LHCN-M2 (cell line): ENCODE measurements around the gene LRRC8C. TPM values are rescaled to one million over a fixed set of nuclear protein-coding genes. Genes with fewer than 3 reads are reported as not detected.
"Not testable (repeated sequence)": the region's sequence is repeated elsewhere in the genome, so short reads cannot be mapped to it uniquely, and the experiment has no call there.

Experiments
- DNase-seq: peaks from one replicate; pipeline ENCODE4 v3.0.0-alpha.2; 2012; ENCODE audit warnings: low read depth
- total RNA-seq: library from RNA; depleted of rRNA; stranded (reverse); fragments of >200 nt; gene quantifications from 2 replicates; pipeline ENCODE4 v1.2.3, GENCODE V29; 2014

LRRC8C gene
- total RNA-seq, 1 experiment from 2014 or later = 4.8 TPM

GRCh38 chr1:89703469-89703868, 70.5 kb downstream of the LRRC8C start:
- DNase-seq = no peak

GRCh38 chr1:89704014-89704413, 71.1 kb downstream of the LRRC8C start:
- no peak for DNase-seq

GRCh38 chr1:89704885-89705284, 72.0 kb downstream of the LRRC8C start:
- DNase-seq = not testable (repeated sequence)

DNA sequence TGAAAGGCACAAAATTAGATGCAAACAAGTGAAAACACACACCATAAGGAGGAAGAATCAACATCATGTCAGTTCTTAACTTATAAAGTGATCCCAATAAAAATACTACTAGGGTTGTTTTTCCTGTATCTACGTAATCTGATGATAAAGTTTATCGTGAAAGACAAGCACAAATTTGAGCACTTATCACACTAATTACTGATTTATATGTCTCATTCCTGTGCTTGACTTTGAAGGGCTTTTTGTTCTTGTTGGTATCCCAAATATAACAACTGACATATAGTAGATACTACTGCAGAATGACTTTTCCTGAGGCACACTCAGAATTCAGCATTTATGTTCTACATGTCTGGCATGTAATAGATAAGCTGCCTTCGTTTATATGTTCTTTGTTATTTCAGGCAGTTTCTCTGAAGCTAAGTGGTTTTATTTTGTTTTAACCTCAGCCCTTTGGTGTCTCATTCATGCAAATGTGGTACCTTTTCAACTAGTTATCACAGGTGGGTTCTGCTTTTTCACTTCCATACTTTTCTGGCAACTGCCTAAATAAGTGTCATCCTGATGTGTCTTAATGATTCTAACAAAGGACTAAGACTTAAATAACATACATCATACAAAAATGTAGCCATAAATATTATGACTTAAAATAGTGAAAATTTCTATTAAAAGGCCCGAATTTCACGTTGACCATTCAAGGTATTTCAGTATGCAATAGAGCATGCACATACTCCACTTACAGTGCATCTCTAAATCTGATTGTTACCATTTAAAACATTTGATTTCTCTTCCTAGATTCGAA, 73.2 kb downstream of the LRRC8C start:
- DNase-seq = no peak

DNA sequence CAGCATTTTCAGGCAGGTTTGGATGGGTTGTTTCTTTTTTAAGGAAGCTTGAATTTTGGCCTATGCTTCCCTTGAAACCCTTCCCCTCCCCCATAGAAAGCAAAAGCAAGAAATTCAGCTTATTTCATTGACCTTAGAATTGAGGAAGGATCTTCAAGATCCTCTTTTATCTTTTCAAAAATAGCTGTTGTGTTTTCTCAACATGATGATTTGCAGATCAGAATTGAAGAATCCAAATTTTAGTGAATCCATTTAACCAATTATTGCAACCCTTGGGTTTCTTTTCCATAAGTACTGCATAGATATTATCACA, 73.7 kb downstream of the LRRC8C start:
- no peak for DNase-seq

DNA sequence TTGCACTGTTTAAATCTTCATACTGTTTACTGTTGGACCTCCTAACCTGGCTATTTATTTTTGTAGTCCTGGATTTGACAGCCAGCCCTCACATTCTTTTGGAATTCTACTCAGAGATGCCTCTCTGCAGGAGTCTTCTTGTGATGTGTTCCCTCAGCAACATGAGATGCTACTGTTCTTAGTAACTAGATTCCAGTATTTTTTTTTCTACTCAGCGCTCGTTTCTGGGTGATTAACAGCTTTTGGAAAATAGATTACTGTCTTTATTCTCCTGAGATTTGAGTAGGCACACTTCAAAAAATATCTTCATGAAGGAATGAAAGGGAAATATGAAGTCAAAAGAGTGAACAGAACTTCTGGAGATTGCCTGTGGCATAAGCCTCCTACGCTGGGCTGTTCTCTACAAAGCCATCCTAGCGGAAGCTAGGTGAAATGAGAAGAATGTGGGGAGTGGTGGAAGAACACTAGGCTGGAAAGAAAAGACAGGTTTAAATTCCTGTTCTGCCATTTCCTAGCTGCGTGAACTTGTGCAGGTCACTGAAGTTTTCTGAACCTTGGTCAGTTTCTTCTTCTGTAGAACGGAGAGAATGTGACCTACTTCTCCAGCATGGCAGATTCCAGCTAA, 75.9 kb downstream of the LRRC8C start:
- DNase-seq = no peak

- no peak for DNase-seq
These were observed 77.7 kb downstream of the LRRC8C start for GRCh38 chr1:89710498-89711139.

GRCh38 chr1:89711140-89711778, 78.3 kb downstream of the LRRC8C start:
- no peak for DNase-seq

DNA sequence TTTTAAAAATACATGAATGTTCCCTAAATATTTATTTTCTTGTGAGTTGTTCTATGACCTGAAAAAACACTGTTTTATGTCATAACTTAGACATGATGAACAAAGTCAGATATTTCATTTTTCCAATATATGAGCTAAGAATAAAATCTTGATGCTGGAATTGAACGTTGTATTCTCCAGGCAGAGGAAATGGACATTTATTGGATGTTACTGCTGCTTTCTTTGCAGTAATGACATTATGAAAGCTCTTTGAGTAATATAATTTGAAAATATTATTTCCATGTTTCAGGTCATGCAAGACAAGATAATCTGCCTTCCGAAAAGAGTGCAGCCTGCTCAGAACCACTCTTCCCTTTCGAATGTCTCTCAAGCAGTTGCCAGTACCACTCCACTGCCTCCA, 79.5 kb downstream of the LRRC8C start:
- DNase-seq = no peak

GRCh38 chr1:89715677-89716076, 82.8 kb downstream of the LRRC8C start:
- no peak for DNase-seq

- DNase-seq = no peak
These were observed 86.8 kb downstream of the LRRC8C start for GRCh38 chr1:89719502-89720306.

DNA sequence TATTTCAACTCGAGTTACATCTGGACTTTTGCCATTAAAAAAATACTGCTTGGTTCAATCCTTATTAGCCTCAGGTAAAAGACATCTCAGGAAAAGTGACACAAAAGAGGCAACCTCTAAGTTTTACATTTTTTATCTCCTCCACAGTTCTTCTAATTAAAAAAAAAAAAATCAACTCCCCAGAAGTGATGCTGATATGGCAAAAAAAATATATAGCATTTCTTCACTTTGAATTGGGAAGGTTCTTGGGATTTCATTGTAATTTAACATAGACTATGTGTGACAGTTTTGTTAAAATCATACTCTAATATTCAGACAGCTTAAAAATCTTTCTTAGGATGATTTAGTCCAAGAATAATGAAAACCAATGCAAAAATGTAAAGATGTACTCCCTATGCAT, 87.9 kb downstream of the LRRC8C start:
- DNase-seq = no peak

DNA sequence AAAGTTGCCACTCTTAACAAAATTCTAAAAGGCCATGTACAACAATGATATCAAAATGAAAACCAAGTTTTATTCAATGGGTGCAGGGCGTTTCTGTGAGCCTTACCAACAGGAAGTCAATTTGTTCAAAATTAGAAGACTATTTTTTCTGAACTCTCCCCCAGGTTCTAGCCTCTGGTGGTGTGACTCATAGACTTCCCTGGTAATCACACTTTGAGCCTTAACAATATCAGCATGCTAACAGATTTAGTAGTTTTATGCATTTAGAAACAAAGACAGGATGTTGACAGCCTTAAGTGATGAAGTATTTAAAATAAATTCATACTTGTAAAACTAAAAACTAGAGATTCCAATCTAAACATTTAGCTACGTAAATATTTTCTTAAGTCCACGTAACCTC, 88.4 kb downstream of the LRRC8C start:
- peak; percentile 41 for DNase-seq

GRCh38 chr1:89723144-89723543, 90.2 kb downstream of the LRRC8C start:
- DNase-seq = no peak

GRCh38 chr1:89723863-89724262, 90.9 kb downstream of the LRRC8C start:
- peak; percentile 73 for DNase-seq

- DNase-seq = peak; percentile 47
These were observed 91.6 kb downstream of the LRRC8C start for GRCh38 chr1:89724369-89725010.

DNA sequence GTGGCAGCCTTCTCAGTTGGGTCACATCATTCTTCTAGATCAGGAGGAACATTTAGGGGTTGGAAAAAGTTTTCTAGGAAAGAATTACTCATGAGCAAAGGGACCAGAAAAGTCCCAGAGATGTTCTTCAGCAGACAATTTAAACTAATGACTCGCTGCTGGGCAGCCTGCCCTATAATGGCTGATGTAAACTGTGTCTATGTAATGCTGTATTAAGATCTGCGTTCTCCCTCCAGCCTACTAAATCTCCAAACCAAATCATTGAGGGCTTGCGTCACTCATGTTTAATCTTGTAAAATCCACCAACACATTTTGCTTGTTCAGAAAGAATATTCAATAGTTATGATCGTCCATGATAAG, 92.1 kb downstream of the LRRC8C start:
- DNase-seq = peak; percentile 60

GRCh38 chr1:89725631-89726030, 92.7 kb downstream of the LRRC8C start:
- DNase-seq = no peak

GRCh38 chr1:89727517-89728312, 94.8 kb downstream of the LRRC8C start:
- no peak for DNase-seq

GRCh38 chr1:89728381-89728780, 95.5 kb downstream of the LRRC8C start:
- DNase-seq = no peak
